Activated naive CD8-positive, alpha-beta T cell treated with anti-CD3 and anti-CD28 coated beads, Interleukin-2, amount 10 ng/mL, durations not matched to agents 7 days and 5 days (primary cell): ENCODE measurements around the gene RFX1. TPM values are rescaled to one million over a fixed set of nuclear protein-coding genes. Genes with fewer than 3 reads are reported as not detected.
"Not testable (repeated sequence)": the region's sequence is repeated elsewhere in the genome, so short reads cannot be mapped to it uniquely, and the experiment has no call there.

Experiments
- ATAC-seq: fragments of 150-1000 bp; cut with Tn5 transposase; one replicate; pipeline ENCODE4 v1.10.0; 2021; ENCODE audit warnings: low read depth, moderate library complexity
- POLR2A ChIA-PET: fragments of 350-600 bp; sonication (Branson Sonifier 250); formaldehyde crosslinking; loops from one replicate; lab custom pipeline; 2021; ENCODE audit warnings: antibody characterized with exemption; lab: Charles Lee
- DNase-seq: peaks from one replicate; pipeline ENCODE4 v3.0.0; 2021
- H3K27ac Mint-ChIP-seq: one replicate; pipeline ENCODE4 v1.8.0; 2022; ENCODE audit warnings: mild to moderate bottlenecking, mixed read lengths
- H3K27me3 Mint-ChIP-seq: one replicate; pipeline ENCODE4 v1.8.0; 2022; ENCODE audit warnings: mild to moderate bottlenecking, moderate library complexity, mixed read lengths
- H3K36me3 Mint-ChIP-seq: one replicate; pipeline ENCODE4 v1.8.0; 2021; ENCODE audit warnings: mild to moderate bottlenecking, mixed read lengths
- H3K4me1 Mint-ChIP-seq: one replicate; pipeline ENCODE4 v1.8.0; 2021; ENCODE audit warnings: mixed read lengths
- H3K4me3 Mint-ChIP-seq: one replicate; pipeline ENCODE4 v1.8.0; 2022; ENCODE audit warnings: mild to moderate bottlenecking, moderate library complexity, mixed read lengths
- H3K9me3 Mint-ChIP-seq: one replicate; pipeline ENCODE4 v1.8.0; 2021; ENCODE audit warnings: mixed read lengths
- total RNA-seq, 2 experiments: library from RNA; stranded (reverse); gene quantifications; one replicate each; pipeline ENCODE4 v1.2.3, GENCODE V29; 2021

Gene RFX1
- total RNA-seq = 10 to 100 TPM; 17.7 to 22.2 TPM

- peaks cover 33% of the 10 kb centered on the region for H3K4me1 Mint-ChIP-seq
- peak; percentile 83 for ATAC-seq
Measured at GRCh38 chr19:14006085-14006765, at the start of gene RFX1. Gene RFX1 (minus strand): TSS chr19:14006320. CDS start chr19:13993843, 12,477 bp downstream.

GRCh38 chr19:14055396-14055795 is 49.3 kb upstream of the RFX1 start:
- H3K4me1 Mint-ChIP-seq = peaks cover 12% of the 10 kb centered on the region
- H3K9me3 Mint-ChIP-seq = no peaks in the 10 kb centered on the region

More at GRCh38 chr19:14006085-14006765, at the start of gene RFX1:
- Mint-ChIP-seq H3K4me3 (peak within 1 kb of the TSS; percentile 94), H3K27me3 (no peaks in the 10 kb centered on the region), H3K27ac (peak within 1 kb of the TSS; percentile 96), H3K36me3 (no peaks in the 10 kb centered on the region), H3K9me3 (no peaks in the 10 kb centered on the region)
- DNase-seq = peak; percentile 100
- POLR2A ChIA-PET = interaction anchor here (0.7 to 12.3 kb wide), 18 partner anchors 9 to 854 kb away, joined by 3 to 262 read pairs (median 5); partner anchors contain the start of genes ASF1B, DCAF15, IL27RA and PODNL1

GRCh38 chr19:14054721-14055120 is 48.6 kb upstream of the RFX1 start:
- Mint-ChIP-seq H3K36me3 (peaks cover 24% of the 10 kb centered on the region), H3K9me3 (no peaks in the 10 kb centered on the region), H3K27me3 (peaks cover 24% of the 10 kb centered on the region), H3K27ac (no peak overlapping the region), H3K4me3 (no peak overlapping the region), H3K4me1 (peaks cover 12% of the 10 kb centered on the region)
- POLR2A ChIA-PET = interaction anchor here (0.6 kb wide), 1 partner anchor 80 kb away, joined by 3 read pairs; no protein-coding TSS in a partner anchor
- ATAC-seq (no peak), DNase-seq (no peak)

More at GRCh38 chr19:14055396-14055795, 49.3 kb upstream of the RFX1 start:
- DNase-seq (no peak), ATAC-seq (no peak)
- Mint-ChIP-seq H3K27ac (no peak overlapping the region), H3K27me3 (peaks cover 29% of the 10 kb centered on the region), H3K36me3 (peaks cover 19% of the 10 kb centered on the region), H3K4me3 (no peak overlapping the region)
- POLR2A ChIA-PET = interaction anchor here (0.6 kb wide), 1 partner anchor 17 kb away, joined by 5 read pairs; no protein-coding TSS in a partner anchor

- DNase-seq (no peak), ATAC-seq (no peak)
- no peak overlapping the region for H3K27ac Mint-ChIP-seq
- H3K4me3 Mint-ChIP-seq = no peak overlapping the region
- peaks cover 21% of the 10 kb centered on the region for H3K27me3 Mint-ChIP-seq
- H3K9me3 Mint-ChIP-seq = no peaks in the 10 kb centered on the region
- peaks cover 12% of the 10 kb centered on the region for H3K4me1 Mint-ChIP-seq
- peaks cover 24% of the 10 kb centered on the region for H3K36me3 Mint-ChIP-seq
- POLR2A ChIA-PET = no interaction called here
Measured at GRCh38 chr19:14054099-14054498, 48.0 kb upstream of the RFX1 start.

GRCh38 chr19:14053500-14053899 is 47.4 kb upstream of the RFX1 start:
- DNase-seq (no peak), ATAC-seq (no peak)
- peaks cover 25% of the 10 kb centered on the region for H3K36me3 Mint-ChIP-seq
- H3K27ac Mint-ChIP-seq = no peak overlapping the region
- peaks cover 15% of the 10 kb centered on the region for H3K27me3 Mint-ChIP-seq
- H3K4me1 Mint-ChIP-seq = peaks cover 8% of the 10 kb centered on the region
- no peak overlapping the region for H3K4me3 Mint-ChIP-seq
- POLR2A ChIA-PET = no interaction called here
- H3K9me3 Mint-ChIP-seq = no peaks in the 10 kb centered on the region

GRCh38 chr19:14053032-14053431 is 46.9 kb upstream of the RFX1 start:
- no peak overlapping the region for H3K27ac Mint-ChIP-seq
- no peak for ATAC-seq
- H3K9me3 Mint-ChIP-seq = no peaks in the 10 kb centered on the region
- POLR2A ChIA-PET = interaction anchor here (0.6 to 0.9 kb wide), 2 partner anchors 83 to 171 kb away, joined by 3 to 4 read pairs; no protein-coding TSS in a partner anchor
- no peak overlapping the region for H3K4me3 Mint-ChIP-seq
- H3K27me3 Mint-ChIP-seq = peaks cover 10% of the 10 kb centered on the region
- H3K4me1 Mint-ChIP-seq = peaks cover 3% of the 10 kb centered on the region
- H3K36me3 Mint-ChIP-seq = peaks cover 29% of the 10 kb centered on the region
- no peak for DNase-seq

- Mint-ChIP-seq H3K27me3 (peaks cover 5% of the 10 kb centered on the region), H3K27ac (no peak overlapping the region), H3K4me3 (no peak overlapping the region), H3K36me3 (peaks cover 29% of the 10 kb centered on the region), H3K9me3 (no peaks in the 10 kb centered on the region), H3K4me1 (peaks cover 2% of the 10 kb centered on the region)
- no peak for ATAC-seq
- DNase-seq = no peak
- POLR2A ChIA-PET = interaction anchor here (0.6 to 0.9 kb wide), 3 partner anchors 83 to 171 kb away, joined by 3 to 4 read pairs (median 4); no protein-coding TSS in a partner anchor
Measured at GRCh38 chr19:14052470-14052869, 46.4 kb upstream of the RFX1 start.

- ATAC-seq = no peak
- Mint-ChIP-seq H3K36me3 (peaks cover 29% of the 10 kb centered on the region), H3K4me3 (no peak overlapping the region), H3K9me3 (no peaks in the 10 kb centered on the region), H3K27ac (no peak overlapping the region), H3K4me1 (peaks cover 2% of the 10 kb centered on the region), H3K27me3 (peaks cover 2% of the 10 kb centered on the region)
- no peak for DNase-seq
- POLR2A ChIA-PET = interaction anchor here (0.6 to 0.8 kb wide), 2 partner anchors 127 to 190 kb away, joined by 3 to 4 read pairs; no protein-coding TSS in a partner anchor
Measured at GRCh38 chr19:14051980-14052379, 45.9 kb upstream of the RFX1 start.

- peaks cover 33% of the 10 kb centered on the region for H3K36me3 Mint-ChIP-seq
- H3K27ac Mint-ChIP-seq, H3K4me1 Mint-ChIP-seq, DNase-seq, H3K9me3 Mint-ChIP-seq, H3K27me3 Mint-ChIP-seq, ATAC-seq, H3K4me3 Mint-ChIP-seq, POLR2A ChIA-PET: not testable (repeated sequence)
Measured at GRCh38 chr19:14050961-14051360, 44.8 kb upstream of the RFX1 start.

- ATAC-seq = no peak
- Mint-ChIP-seq H3K27ac (no peak overlapping the region), H3K36me3 (peaks cover 33% of the 10 kb centered on the region), H3K27me3 (no peaks in the 10 kb centered on the region), H3K4me1 (peaks cover 2% of the 10 kb centered on the region), H3K4me3 (no peak overlapping the region), H3K9me3 (no peaks in the 10 kb centered on the region)
- POLR2A ChIA-PET = no interaction called here
- no peak for DNase-seq
Measured at GRCh38 chr19:14050512-14050911, 44.4 kb upstream of the RFX1 start.

- no peaks in the 10 kb centered on the region for H3K9me3 Mint-ChIP-seq
- peak; percentile 83 for DNase-seq
- no peak overlapping the region for H3K4me3 Mint-ChIP-seq
- peaks cover 28% of the 10 kb centered on the region for H3K36me3 Mint-ChIP-seq
- H3K27me3 Mint-ChIP-seq = no peaks in the 10 kb centered on the region
- POLR2A ChIA-PET = interaction anchor here (0.8 to 2.2 kb wide), 3 partner anchors 9 to 167 kb away, joined by 3 to 6 read pairs (median 4); no protein-coding TSS in a partner anchor
- H3K27ac Mint-ChIP-seq = no peak overlapping the region
- no peaks in the 10 kb centered on the region for H3K4me1 Mint-ChIP-seq
- peak; percentile 56 for ATAC-seq
Measured at GRCh38 chr19:14048443-14049153, 42.5 kb upstream of the RFX1 start.

- not testable (repeated sequence) for H3K27ac Mint-ChIP-seq, H3K4me1 Mint-ChIP-seq, DNase-seq, ATAC-seq, H3K27me3 Mint-ChIP-seq, H3K4me3 Mint-ChIP-seq, H3K9me3 Mint-ChIP-seq
- POLR2A ChIA-PET = interaction anchor here (0.7 to 2.2 kb wide), 5 partner anchors 9 to 166 kb away, joined by 3 to 7 read pairs (median 4); partner anchors contain the start of gene DCAF15
- H3K36me3 Mint-ChIP-seq = peaks cover 30% of the 10 kb centered on the region
Measured at GRCh38 chr19:14047866-14048265, 41.7 kb upstream of the RFX1 start.
